HepG2 (cell line): ENCODE measurements around the gene RTP2. TPM values are rescaled to one million over a fixed set of nuclear protein-coding genes. Genes with fewer than 3 reads are reported as not detected.

ENCODE experiments used
- BRCA1 ChIP-seq: sonication (generic); formaldehyde crosslinking; IDR thresholded peaks from 2 replicates; pipeline ENCODE4 v1.4.0; 2020; ENCODE audit warnings: missing genetic modification reagents
- CBFB ChIP-seq: sonication (generic); formaldehyde crosslinking; IDR thresholded peaks from 2 replicates; pipeline ENCODE4 v1.4.0; 2020; ENCODE audit warnings: missing genetic modification reagents
- ETV5 ChIP-seq: IDR thresholded peaks from 2 replicates; pipeline ENCODE4 v1.6.1; 2018; ENCODE audit warnings: missing biosample characterization, missing genetic modification reagents, inconsistent platforms, borderline replicate concordance
- GATAD1 ChIP-seq: IDR thresholded peaks from 2 replicates; pipeline ENCODE4 v1.6.1; 2016; ENCODE audit warnings: missing genetic modification reagents, missing compliant biosample characterization
- MTA3 ChIP-seq: sonication (generic); formaldehyde crosslinking; IDR thresholded peaks from 2 replicates; pipeline ENCODE4 v1.4.0; 2020; ENCODE audit warnings: missing genetic modification reagents
- NR2C2 ChIP-seq: sonication (generic); formaldehyde crosslinking; IDR thresholded peaks from 2 replicates; pipeline ENCODE4 v1.4.0; 2020; ENCODE audit warnings: missing genetic modification reagents, mild to moderate bottlenecking, moderate library complexity, borderline replicate concordance
- NR2F1 ChIP-seq, 2 experiments: fragments of 450-650 bp in 1 of 2; formaldehyde crosslinking in 1 of 2; IDR thresholded peaks; 2 replicates each; pipeline versions ENCODE4 v1.5.0 to v1.6.1; 2016 to 2020; ENCODE audit warnings: mild to moderate bottlenecking in 1 of 2, missing compliant biosample characterization in 1 of 2, missing genetic modification reagents in 1 of 2, moderate library complexity in 1 of 2
- NR2F2 ChIP-seq: IDR thresholded peaks from 2 replicates; pipeline ENCODE4 v1.6.1; 2012; ENCODE audit warnings: low read depth, inconsistent platforms, borderline replicate concordance
- PTBP1 ChIP-seq: fragments of 200-400 bp; formaldehyde crosslinking; IDR thresholded peaks from 2 replicates; pipeline ENCODE4 v1.6.1; 2018; ENCODE audit warnings: low read length, low read depth; ENCODE audit not compliant: poor library complexity, severe bottlenecking
- RFX3 ChIP-seq: IDR thresholded peaks from 2 replicates; pipeline ENCODE4 v1.6.1; 2016; ENCODE audit warnings: missing biosample characterization, missing genetic modification reagents
- SIX4 ChIP-seq: sonication (generic); formaldehyde crosslinking; IDR thresholded peaks from 2 replicates; pipeline ENCODE4 v1.4.0; 2020; ENCODE audit warnings: missing genetic modification reagents
- SYNCRIP ChIP-seq: fragments of 200-400 bp; formaldehyde crosslinking; IDR thresholded peaks from 2 replicates; pipeline ENCODE4 v1.6.1; 2018; ENCODE audit warnings: mild to moderate bottlenecking, low read depth, low read length; ENCODE audit not compliant: insufficient read depth
- TBL1XR1 ChIP-seq: fragments of 150-350 bp; IDR thresholded peaks from 2 replicates; pipeline ENCODE4 v1.6.1; 2014; ENCODE audit warnings: borderline replicate concordance, low read length; ENCODE audit not compliant: partially characterized antibody
- TRIM24 ChIP-seq: sonication (generic); formaldehyde crosslinking; IDR thresholded peaks from 2 replicates; pipeline ENCODE4 v1.8.0; 2022; ENCODE audit warnings: mild to moderate bottlenecking, missing genetic modification reagents
- XBP1 ChIP-seq: sonication (generic); formaldehyde crosslinking; IDR thresholded peaks from 2 replicates; pipeline ENCODE4 v1.5.0; 2020; ENCODE audit warnings: missing genetic modification reagents
- ZNF570 ChIP-seq: sonication (generic); formaldehyde crosslinking; IDR thresholded peaks from 2 replicates; pipeline ENCODE4 v1.4.0; 2020; ENCODE audit warnings: mild to moderate bottlenecking, missing genetic modification reagents, borderline replicate concordance
- ZNF747 ChIP-seq: sonication (generic); formaldehyde crosslinking; IDR thresholded peaks from 2 replicates; pipeline ENCODE4 v1.8.1; 2023; ENCODE audit warnings: missing genetic modification reagents, mild to moderate bottlenecking, borderline replicate concordance
- ZNF891 ChIP-seq: sonication (generic); formaldehyde crosslinking; IDR thresholded peaks from 2 replicates; pipeline ENCODE4 v1.5.0; 2020; ENCODE audit warnings: mild to moderate bottlenecking, missing genetic modification reagents
- ZSCAN30 ChIP-seq: sonication (generic); formaldehyde crosslinking; IDR thresholded peaks from 2 replicates; pipeline ENCODE4 v1.5.0; 2020; ENCODE audit warnings: mild to moderate bottlenecking, missing genetic modification reagents
- polyA plus RNA-seq, 8 experiments: library from polyadenylated mRNA; depleted of rRNA in 3 of 8; stranded (reverse) in 7 of 8; unstranded in 1 of 8; fragments of >200 nt; fragmentation: Illumina TruSeq in 4 of 8; extraction: Trizol in 4 of 8; gene quantifications; 2 replicates each; pipeline versions ENCODE4 v1.2.1 to v1.2.3, GENCODE V29; 2011 to 2016; ENCODE audit warnings: low read depth in 4 of 8, missing spikeins in 1 of 8, mixed read lengths in 1 of 8; ENCODE audit not compliant: insufficient read depth in 1 of 8
- total RNA-seq, 5 experiments: library from RNA; depleted of rRNA; stranded (reverse); fragments of >200 nt; fragmentation: Illumina TruSeq; extraction: Trizol; gene quantifications; 2 replicates each; pipeline ENCODE4 v1.2.3, GENCODE V29; 2016; ENCODE audit warnings: low read depth in 1 of 5
- TF ChIP-seq, protein P1 (sequence below): sonication (generic); formaldehyde crosslinking; IDR thresholded peaks from 2 replicates; pipeline ENCODE4 v1.4.0; 2020; ENCODE audit warnings: missing genetic modification reagents
- TF ChIP-seq, protein P2 (sequence below): sonication (generic); formaldehyde crosslinking; conservative IDR thresholded peaks from 2 replicates; pipeline ENCODE4 v1.4.0; 2020; ENCODE audit warnings: missing genetic modification reagents
- TF ChIP-seq, protein P3 (sequence below): sonication (generic); formaldehyde crosslinking; IDR thresholded peaks from 2 replicates; pipeline ENCODE4 v1.5.0; 2020; ENCODE audit warnings: missing genetic modification reagents
- TF ChIP-seq, protein P4 (sequence below): sonication (generic); formaldehyde crosslinking; IDR thresholded peaks from 2 replicates; pipeline ENCODE4 v1.4.0; 2020; ENCODE audit warnings: mild to moderate bottlenecking, missing genetic modification reagents

The RTP2 gene
- total and polyA plus RNA-seq, 2 of the 13 experiments (the other 11 are each of a cell fraction or from before 2014, with no cell fraction given) = not detected

DNA sequence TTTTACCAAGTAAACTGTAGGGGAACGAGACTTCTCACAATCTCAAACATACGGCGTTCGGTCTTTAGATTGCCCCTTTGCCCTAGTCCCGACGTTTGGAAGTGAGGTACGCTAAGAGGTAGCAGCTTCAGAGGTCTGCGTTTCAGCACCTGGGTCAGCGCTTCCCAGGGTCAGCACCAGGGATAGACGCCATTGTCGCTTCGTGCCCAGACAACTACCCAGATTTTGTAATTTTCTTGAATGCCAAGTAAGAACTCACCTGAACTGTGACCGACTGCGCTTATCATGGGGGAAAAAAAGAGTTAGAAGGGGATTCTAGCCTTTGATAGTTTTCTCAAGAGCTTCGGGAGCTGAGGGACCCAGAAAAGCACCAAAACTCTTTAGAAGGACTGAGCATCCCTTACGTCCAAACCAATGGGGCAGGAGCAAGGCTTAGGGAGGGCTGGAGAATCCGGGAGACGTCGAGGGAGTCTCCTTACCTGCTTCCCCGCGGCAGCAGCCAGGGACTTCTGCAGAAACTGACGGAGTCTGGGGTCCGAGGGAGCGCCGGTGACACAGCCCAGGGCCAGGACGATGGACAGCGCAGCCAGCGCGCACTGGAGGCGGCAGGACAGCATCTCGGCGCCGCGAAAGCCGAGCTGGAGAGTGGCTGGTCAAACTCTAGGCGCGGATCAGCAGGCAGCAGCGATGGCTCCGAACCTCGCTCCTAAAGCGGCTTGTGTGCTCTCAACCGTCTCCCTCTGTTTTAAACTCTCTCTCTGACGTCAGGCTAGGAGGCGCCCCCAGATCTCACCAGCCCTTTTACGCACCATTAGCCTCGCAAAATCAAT is 32.5 kb downstream of the RTP2 start, which contains the start of gene SST (continued):
- TF ChIP-seq, protein P1, sequence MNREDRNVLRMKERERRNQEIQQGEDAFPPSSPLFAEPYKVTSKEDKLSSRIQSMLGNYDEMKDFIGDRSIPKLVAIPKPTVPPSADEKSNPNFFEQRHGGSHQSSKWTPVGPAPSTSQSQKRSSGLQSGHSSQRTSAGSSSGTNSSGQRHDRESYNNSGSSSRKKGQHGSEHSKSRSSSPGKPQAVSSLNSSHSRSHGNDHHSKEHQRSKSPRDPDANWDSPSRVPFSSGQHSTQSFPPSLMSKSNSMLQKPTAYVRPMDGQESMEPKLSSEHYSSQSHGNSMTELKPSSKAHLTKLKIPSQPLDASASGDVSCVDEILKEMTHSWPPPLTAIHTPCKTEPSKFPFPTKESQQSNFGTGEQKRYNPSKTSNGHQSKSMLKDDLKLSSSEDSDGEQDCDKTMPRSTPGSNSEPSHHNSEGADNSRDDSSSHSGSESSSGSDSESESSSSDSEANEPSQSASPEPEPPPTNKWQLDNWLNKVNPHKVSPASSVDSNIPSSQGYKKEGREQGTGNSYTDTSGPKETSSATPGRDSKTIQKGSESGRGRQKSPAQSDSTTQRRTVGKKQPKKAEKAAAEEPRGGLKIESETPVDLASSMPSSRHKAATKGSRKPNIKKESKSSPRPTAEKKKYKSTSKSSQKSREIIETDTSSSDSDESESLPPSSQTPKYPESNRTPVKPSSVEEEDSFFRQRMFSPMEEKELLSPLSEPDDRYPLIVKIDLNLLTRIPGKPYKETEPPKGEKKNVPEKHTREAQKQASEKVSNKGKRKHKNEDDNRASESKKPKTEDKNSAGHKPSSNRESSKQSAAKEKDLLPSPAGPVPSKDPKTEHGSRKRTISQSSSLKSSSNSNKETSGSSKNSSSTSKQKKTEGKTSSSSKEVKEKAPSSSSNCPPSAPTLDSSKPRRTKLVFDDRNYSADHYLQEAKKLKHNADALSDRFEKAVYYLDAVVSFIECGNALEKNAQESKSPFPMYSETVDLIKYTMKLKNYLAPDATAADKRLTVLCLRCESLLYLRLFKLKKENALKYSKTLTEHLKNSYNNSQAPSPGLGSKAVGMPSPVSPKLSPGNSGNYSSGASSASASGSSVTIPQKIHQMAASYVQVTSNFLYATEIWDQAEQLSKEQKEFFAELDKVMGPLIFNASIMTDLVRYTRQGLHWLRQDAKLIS = peak; percentile 89
- peak; percentile 76 for TF ChIP-seq GATAD1
- TF ChIP-seq, protein P2, sequence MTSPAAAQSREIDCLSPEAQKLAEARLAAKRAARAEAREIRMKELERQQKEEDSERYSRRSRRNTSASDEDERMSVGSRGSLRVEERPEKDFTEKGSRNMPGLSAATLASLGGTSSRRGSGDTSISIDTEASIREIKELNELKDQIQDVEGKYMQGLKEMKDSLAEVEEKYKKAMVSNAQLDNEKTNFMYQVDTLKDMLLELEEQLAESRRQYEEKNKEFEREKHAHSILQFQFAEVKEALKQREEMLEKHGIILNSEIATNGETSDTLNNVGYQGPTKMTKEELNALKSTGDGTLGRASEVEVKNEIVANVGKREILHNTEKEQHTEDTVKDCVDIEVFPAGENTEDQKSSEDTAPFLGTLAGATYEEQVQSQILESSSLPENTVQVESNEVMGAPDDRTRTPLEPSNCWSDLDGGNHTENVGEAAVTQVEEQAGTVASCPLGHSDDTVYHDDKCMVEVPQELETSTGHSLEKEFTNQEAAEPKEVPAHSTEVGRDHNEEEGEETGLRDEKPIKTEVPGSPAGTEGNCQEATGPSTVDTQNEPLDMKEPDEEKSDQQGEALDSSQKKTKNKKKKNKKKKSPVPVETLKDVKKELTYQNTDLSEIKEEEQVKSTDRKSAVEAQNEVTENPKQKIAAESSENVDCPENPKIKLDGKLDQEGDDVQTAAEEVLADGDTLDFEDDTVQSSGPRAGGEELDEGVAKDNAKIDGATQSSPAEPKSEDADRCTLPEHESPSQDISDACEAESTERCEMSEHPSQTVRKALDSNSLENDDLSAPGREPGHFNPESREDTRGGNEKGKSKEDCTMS (CRISPR knock-in tag) = peak; percentile 98
- TF ChIP-seq ETV5 (CRISPR knock-in tag) = peak; percentile 73
- peak in 1 of 2 experiments; percentile 66; a peak in 2 of 4 replicates for TF ChIP-seq NR2F1 (CRISPR knock-in tag; IDR thresholded peaks at IDR 0.05)
- TF ChIP-seq CBFB (CRISPR knock-in tag) = peak; percentile 54; the same call in 1 of the 2 replicates
- no peak for TF ChIP-seq ZNF570
- TF ChIP-seq MTA3 (CRISPR knock-in tag) = peak; percentile 95; the same call in 1 of the 2 replicates
- no peak for TF ChIP-seq NR2F2
- TF ChIP-seq ZNF891 (CRISPR knock-in tag) = peak; percentile 95
- peak; percentile 99 for TF ChIP-seq BRCA1
- no peak for TF ChIP-seq PTBP1
- TF ChIP-seq TRIM24 (CRISPR knock-in tag) = no peak
- TF ChIP-seq, protein P3, sequence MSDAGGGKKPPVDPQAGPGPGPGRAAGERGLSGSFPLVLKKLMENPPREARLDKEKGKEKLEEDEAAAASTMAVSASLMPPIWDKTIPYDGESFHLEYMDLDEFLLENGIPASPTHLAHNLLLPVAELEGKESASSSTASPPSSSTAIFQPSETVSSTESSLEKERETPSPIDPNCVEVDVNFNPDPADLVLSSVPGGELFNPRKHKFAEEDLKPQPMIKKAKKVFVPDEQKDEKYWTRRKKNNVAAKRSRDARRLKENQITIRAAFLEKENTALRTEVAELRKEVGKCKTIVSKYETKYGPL = peak; percentile 97
- no peak for TF ChIP-seq NR2C2 (CRISPR knock-in tag)
- TF ChIP-seq ZSCAN30 = peak; percentile 94
- peak; percentile 98 for TF ChIP-seq XBP1 (CRISPR knock-in tag)
- TF ChIP-seq RFX3 (CRISPR knock-in tag) = peak; percentile 68; the same call in 1 of the 2 replicates
- no peak for TF ChIP-seq SYNCRIP
- TF ChIP-seq, protein P4, sequence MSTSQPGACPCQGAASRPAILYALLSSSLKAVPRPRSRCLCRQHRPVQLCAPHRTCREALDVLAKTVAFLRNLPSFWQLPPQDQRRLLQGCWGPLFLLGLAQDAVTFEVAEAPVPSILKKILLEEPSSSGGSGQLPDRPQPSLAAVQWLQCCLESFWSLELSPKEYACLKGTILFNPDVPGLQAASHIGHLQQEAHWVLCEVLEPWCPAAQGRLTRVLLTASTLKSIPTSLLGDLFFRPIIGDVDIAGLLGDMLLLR (CRISPR knock-in tag) = peak; percentile 90
- TF ChIP-seq TBL1XR1 = no peak
- TF ChIP-seq ZNF747 (CRISPR knock-in tag) = no peak
- TF ChIP-seq SIX4 (CRISPR knock-in tag) = peak; percentile 94
